Mesendoderm (in vitro differentiated cells): ENCODE measurements around the gene BBOX1.
A peak's percentile ranks its signal among the peaks of the same experiment; 100 is the strongest.

ENCODE experiments used
- DNase-seq: peaks from one replicate; pipeline ENCODE4 v3.0.0; 2013
- H2AK5ac ChIP-seq: 2 replicates; pipeline ENCODE4 v1.6.1; 2013; ENCODE audit warnings: low read length, inconsistent platforms
- H2BK120ac ChIP-seq: 2 replicates; pipeline ENCODE4 v1.6.1; 2013; ENCODE audit warnings: low read depth, mild to moderate bottlenecking, low read length, moderate library complexity, mixed read lengths
- H2BK15ac ChIP-seq: replicated peaks from 2 replicates; pipeline ENCODE4 v1.6.1; 2013; ENCODE audit warnings: low read depth, mild to moderate bottlenecking, moderate library complexity
- H2BK5ac ChIP-seq: 2 replicates; pipeline ENCODE4 v1.6.1; 2013; ENCODE audit warnings: low read length, inconsistent platforms
- H3K18ac ChIP-seq: 2 replicates; pipeline ENCODE4 v1.6.1; 2013; ENCODE audit warnings: mild to moderate bottlenecking, low read length, mixed read lengths
- H3K23ac ChIP-seq: one replicate; pipeline ENCODE4 v1.6.1; 2013; ENCODE audit warnings: low read length
- H3K27ac ChIP-seq: 2 replicates; pipeline ENCODE4 v1.5.1; 2013; ENCODE audit warnings: low read depth, mild to moderate bottlenecking, inconsistent platforms, low read length, moderate library complexity
- H3K27me3 ChIP-seq: 2 replicates; pipeline ENCODE4 v1.6.1; 2013; ENCODE audit warnings: low read length, control low read depth, mild to moderate bottlenecking, inconsistent platforms; ENCODE audit not compliant: insufficient read depth, poor library complexity
- H3K36me3 ChIP-seq: 2 replicates; pipeline ENCODE4 v1.6.1; 2013; ENCODE audit warnings: low read length, inconsistent platforms; ENCODE audit not compliant: control insufficient read depth, insufficient read depth
- H3K4ac ChIP-seq: one replicate; pipeline ENCODE4 v1.6.1; 2013; ENCODE audit warnings: low read depth, mild to moderate bottlenecking, low read length, moderate library complexity
- H3K4me1 ChIP-seq: 2 replicates; pipeline ENCODE4 v1.6.1; 2013; ENCODE audit warnings: low read depth, low read length, inconsistent platforms; ENCODE audit not compliant: control insufficient read depth
- H3K4me2 ChIP-seq: 2 replicates; pipeline ENCODE4 v1.6.1; 2013; ENCODE audit warnings: low read length
- H3K4me3 ChIP-seq: 2 replicates; pipeline ENCODE4 v1.5.1; 2013; ENCODE audit warnings: mild to moderate bottlenecking, low read length
- H3K56ac ChIP-seq: one replicate; pipeline ENCODE4 v1.6.1; 2013; ENCODE audit warnings: low read length
- H3K79me1 ChIP-seq: 2 replicates; pipeline ENCODE4 v1.6.1; 2013; ENCODE audit warnings: low read length, inconsistent platforms
- H3K79me2 ChIP-seq: 2 replicates; pipeline ENCODE4 v1.6.1; 2013; ENCODE audit warnings: mild to moderate bottlenecking, low read length; ENCODE audit not compliant: control insufficient read depth, insufficient read depth
- H3K9ac ChIP-seq: 2 replicates; pipeline ENCODE4 v1.6.1; 2013; ENCODE audit warnings: low read length, inconsistent platforms
- H4K5ac ChIP-seq: one replicate; pipeline ENCODE4 v1.6.1; 2013; ENCODE audit warnings: low read length
- H4K8ac ChIP-seq: one replicate; pipeline ENCODE4 v1.6.1; 2013; ENCODE audit warnings: low read depth, mild to moderate bottlenecking, control low read depth, low read length, moderate library complexity
- WGBS: extraction: QIAGEN DNeasy Blood & Tissue Kit; methylation state at CpG from one replicate; pipeline ENCODE4 v1.1.7; 2013; ENCODE audit warnings: low lambda C conversion rate, missing lambda C conversion rate; ENCODE audit not compliant: insufficient coverage; ENCODE audit errors: extremely low coverage; 5-methylcytosine and 5-hydroxymethylcytosine counted together

Gene BBOX1

GRCh38 chr11:27029966-27030365, 10.6 kb upstream of the BBOX1 start:
- no CpG with 5 or more reads among the region's 1 CpG for WGBS
- Histone ChIP-seq H3K36me3 (no peaks in the 10 kb centered on the region), H4K8ac (no peak overlapping the region)

GRCh38 chr11:27031754-27032153, 8.9 kb upstream of the BBOX1 start:
- H4K5ac ChIP-seq, result no peak overlapping the region
- no peak overlapping the region for H2BK15ac ChIP-seq
- H3K4me3 ChIP-seq, result no peak overlapping the region
- no peak overlapping the region for H3K56ac ChIP-seq
- no peak for DNase-seq
- H3K4me2 ChIP-seq, result no peak overlapping the region
- H4K8ac ChIP-seq, result no peak overlapping the region
- H2BK120ac ChIP-seq, result no peak overlapping the region
- H3K4ac ChIP-seq, result no peak overlapping the region
- H2BK5ac ChIP-seq, result no peak overlapping the region
- no CpG with 5 or more reads among the region's 5 CpGs for WGBS
- H3K23ac ChIP-seq, result no peak overlapping the region
- H3K27ac ChIP-seq, result no peak overlapping the region
- H3K4me1 ChIP-seq, result no peaks in the 10 kb centered on the region
- H3K18ac ChIP-seq, result no peak overlapping the region
- H2AK5ac ChIP-seq, result no peak overlapping the region
- no peaks in the 10 kb centered on the region for H3K79me1 ChIP-seq
- H3K79me2 ChIP-seq, result no peaks in the 10 kb centered on the region
- no peaks in the 10 kb centered on the region for H3K36me3 ChIP-seq
- H3K27me3 ChIP-seq, result no peaks in the 10 kb centered on the region
- no peak overlapping the region for H3K9ac ChIP-seq

More at GRCh38 chr11:27029966-27030365, 10.6 kb upstream of the BBOX1 start:
- H2AK5ac ChIP-seq, result no peak overlapping the region
- H3K4ac ChIP-seq, result no peak overlapping the region
- DNase-seq, result no peak
- no peak overlapping the region for H3K9ac ChIP-seq
- no peaks in the 10 kb centered on the region for H3K79me1 ChIP-seq
- H4K5ac ChIP-seq, result no peak overlapping the region
- no peaks in the 10 kb centered on the region for H3K27me3 ChIP-seq
- H3K4me1 ChIP-seq, result no peaks in the 10 kb centered on the region
- no peak overlapping the region for H3K56ac ChIP-seq
- no peak overlapping the region for H2BK15ac ChIP-seq
- no peak overlapping the region for H3K27ac ChIP-seq
- no peak overlapping the region for H2BK120ac ChIP-seq
- H3K4me3 ChIP-seq, result no peak overlapping the region
- no peak overlapping the region for H3K23ac ChIP-seq
- no peaks in the 10 kb centered on the region for H3K79me2 ChIP-seq
- H3K4me2 ChIP-seq, result no peak overlapping the region
- H2BK5ac ChIP-seq, result no peak overlapping the region
- H3K18ac ChIP-seq, result no peak overlapping the region

GRCh38 chr11:27039873-27040272, 742 bp upstream of the BBOX1 start:
- DNase-seq, result peak; percentile 33
- H3K4me3 ChIP-seq, result no peak overlapping the region
- no peak overlapping the region for H4K5ac ChIP-seq
- H3K9ac ChIP-seq, result no peak overlapping the region
- no CpG with 5 or more reads among the region's 3 CpGs for WGBS
- no peaks in the 10 kb centered on the region for H3K79me1 ChIP-seq
- H4K8ac ChIP-seq, result no peak overlapping the region
- H2BK15ac ChIP-seq, result no peak overlapping the region
- no peak overlapping the region for H2BK5ac ChIP-seq
- no peak overlapping the region for H3K4ac ChIP-seq
- H3K56ac ChIP-seq, result no peak overlapping the region
- no peaks in the 10 kb centered on the region for H3K4me1 ChIP-seq
- H3K36me3 ChIP-seq, result no peaks in the 10 kb centered on the region
- no peak overlapping the region for H3K4me2 ChIP-seq
- H3K79me2 ChIP-seq, result no peaks in the 10 kb centered on the region
- H2BK120ac ChIP-seq, result no peak overlapping the region
- no peak overlapping the region for H3K23ac ChIP-seq
- no peak overlapping the region for H2AK5ac ChIP-seq
- no peak overlapping the region for H3K27ac ChIP-seq
- no peaks in the 10 kb centered on the region for H3K27me3 ChIP-seq
- no peak overlapping the region for H3K18ac ChIP-seq

GRCh38 chr11:27041141-27041899, 705 bp downstream of the BBOX1 start:
- Histone ChIP-seq H3K4ac (no peak overlapping the region), H3K18ac (no peak overlapping the region), H2AK5ac (no peak overlapping the region), H3K4me3 (no peak overlapping the region), H3K27me3 (no peaks in the 10 kb centered on the region), H4K5ac (no peak overlapping the region), H3K4me2 (no peak overlapping the region), H4K8ac (no peak overlapping the region), H3K4me1 (no peaks in the 10 kb centered on the region), H3K79me2 (no peaks in the 10 kb centered on the region), H3K9ac (no peak overlapping the region), H2BK120ac (no peak overlapping the region), H2BK15ac (no peak overlapping the region), H3K79me1 (no peaks in the 10 kb centered on the region), H3K23ac (no peak overlapping the region), H3K56ac (no peak overlapping the region), H3K27ac (no peak overlapping the region), H2BK5ac (no peak overlapping the region), H3K36me3 (no peaks in the 10 kb centered on the region)
- whole genome bisulfite sequencing, result no CpG with 5 or more reads among the region's 2 CpGs
- DNase-seq, result peak; percentile 2

GRCh38 chr11:27046956-27047355, 6.3 kb downstream of the BBOX1 start:
- H2BK5ac ChIP-seq, result no peak overlapping the region

GRCh38 chr11:27052668-27053067, 12.1 kb downstream of the BBOX1 start:
- no peak overlapping the region for H2BK15ac ChIP-seq

More at GRCh38 chr11:27046956-27047355, 6.3 kb downstream of the BBOX1 start:
- no peak overlapping the region for H2AK5ac ChIP-seq
- WGBS, result no CpG with 5 or more reads among the region's 2 CpGs
- H3K9ac ChIP-seq, result no peak overlapping the region
- H3K23ac ChIP-seq, result no peak overlapping the region
- no peak overlapping the region for H3K56ac ChIP-seq
- H3K4me1 ChIP-seq, result no peaks in the 10 kb centered on the region
- H3K4ac ChIP-seq, result no peak overlapping the region
- no peak overlapping the region for H3K4me3 ChIP-seq
- no peak overlapping the region for H2BK15ac ChIP-seq
- H3K27me3 ChIP-seq, result no peaks in the 10 kb centered on the region
- H3K4me2 ChIP-seq, result no peak overlapping the region
- H3K27ac ChIP-seq, result no peak overlapping the region
- DNase-seq, result no peak
- no peaks in the 10 kb centered on the region for H3K79me1 ChIP-seq
- no peak overlapping the region for H4K5ac ChIP-seq
- H3K18ac ChIP-seq, result no peak overlapping the region
- H3K36me3 ChIP-seq, result no peaks in the 10 kb centered on the region
- no peak overlapping the region for H2BK120ac ChIP-seq
- H4K8ac ChIP-seq, result no peak overlapping the region
- no peaks in the 10 kb centered on the region for H3K79me2 ChIP-seq

More at GRCh38 chr11:27052668-27053067, 12.1 kb downstream of the BBOX1 start:
- H3K27ac ChIP-seq, result no peak overlapping the region
- H3K27me3 ChIP-seq, result no peaks in the 10 kb centered on the region
- H2AK5ac ChIP-seq, result no peak overlapping the region
- H3K23ac ChIP-seq, result no peak overlapping the region
- no peak overlapping the region for H3K56ac ChIP-seq
- no peak overlapping the region for H4K5ac ChIP-seq
- H3K4me1 ChIP-seq, result no peaks in the 10 kb centered on the region
- H3K4ac ChIP-seq, result no peak overlapping the region
- no peak overlapping the region for H4K8ac ChIP-seq
- H3K36me3 ChIP-seq, result no peaks in the 10 kb centered on the region
- no peaks in the 10 kb centered on the region for H3K79me2 ChIP-seq
- H3K4me2 ChIP-seq, result no peak overlapping the region
- H3K4me3 ChIP-seq, result no peak overlapping the region
- WGBS, result no CpG with 5 or more reads among the region's 1 CpG
- H3K79me1 ChIP-seq, result no peaks in the 10 kb centered on the region
- H2BK5ac ChIP-seq, result no peak overlapping the region
- DNase-seq, result no peak
- H3K18ac ChIP-seq, result no peak overlapping the region
- no peak overlapping the region for H2BK120ac ChIP-seq
- no peak overlapping the region for H3K9ac ChIP-seq
